ENCODE measurements around the gene TTC39C. TPM values are rescaled to one million over a fixed set of nuclear protein-coding genes. Genes with fewer than 3 reads are reported as not detected.

The TTC39C gene
- total RNA-seq, 4 donors from 2014 or later = 24.7 to 39.1 (median 34.2) TPM

- DNase-seq (ENCODE audit: low spot score) (no peak), ATAC-seq (ENCODE audit: low FRiP score) (no peak)
- no peak for TF ChIP-seq CTCF (IDR thresholded peaks at IDR 0.05)
Observed at GRCh38 chr18:24000613-24001490, 13.7 kb upstream of the TTC39C start.

- no peak for TF ChIP-seq CTCF (IDR thresholded peaks at IDR 0.05)
- DNase-seq (ENCODE audit: low spot score) (no peak), ATAC-seq (ENCODE audit: low FRiP score) (no peak)
Observed at GRCh38 chr18:24002479-24002878, 12.1 kb upstream of the TTC39C start.

GRCh38 chr18:24003288-24003687 lies 11.3 kb upstream of the TTC39C start:
- ATAC-seq (ENCODE audit: low FRiP score) (no peak), DNase-seq (ENCODE audit: low spot score) (no peak)
- TF ChIP-seq CTCF (IDR thresholded peaks at IDR 0.05) = no peak

- TF ChIP-seq CTCF (IDR thresholded peaks at IDR 0.05) = no peak
- DNase-seq (ENCODE audit: low spot score) = no peak
- ATAC-seq (ENCODE audit: low FRiP score) = no peak
Observed at GRCh38 chr18:24003903-24004640, 10.5 kb upstream of the TTC39C start.

GRCh38 chr18:24006712-24007313 lies 7.7 kb upstream of the TTC39C start:
- ATAC-seq (ENCODE audit: low FRiP score) (no peak), DNase-seq (ENCODE audit: low spot score) (no peak)
- no peak for TF ChIP-seq CTCF (IDR thresholded peaks at IDR 0.05)

- TF ChIP-seq CTCF (IDR thresholded peaks at IDR 0.05) = no peak
- DNase-seq (ENCODE audit: low spot score) = no peak
- no peak for ATAC-seq (ENCODE audit: low FRiP score)
Observed at GRCh38 chr18:24009246-24009645, 5.3 kb upstream of the TTC39C start.

All from omental fat pad (tissue), 4 donors.